NCI-H1930 (cell line): ENCODE results near the gene PTPRM.

Experiments
- DNase-seq, 2 experiments: peaks; one replicate each; lab custom pipeline; 2025; lab: John Stamatoyannopoulos, UW

The PTPRM gene

DNA sequence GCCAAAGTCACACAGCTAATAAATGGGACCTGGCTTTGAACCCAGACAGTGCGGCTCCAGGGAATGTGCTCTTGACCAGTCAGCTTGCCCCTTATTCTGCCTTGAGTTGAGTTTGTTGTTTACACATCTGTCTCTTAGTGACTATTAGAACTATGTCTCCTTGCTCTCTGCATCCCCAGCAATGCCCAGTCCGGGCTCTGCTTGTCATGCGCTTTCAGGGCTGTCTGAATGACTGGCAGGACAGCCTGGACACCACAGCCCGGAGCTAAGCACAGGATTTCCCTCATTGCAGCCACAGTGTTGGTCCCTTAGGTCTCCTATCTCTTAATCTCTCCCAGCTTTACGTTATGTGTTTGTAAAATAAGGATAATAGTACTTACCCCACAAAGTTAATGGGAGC lies 795.7 kb downstream of the PTPRM start:
- DNase-seq, result no peak

DNA sequence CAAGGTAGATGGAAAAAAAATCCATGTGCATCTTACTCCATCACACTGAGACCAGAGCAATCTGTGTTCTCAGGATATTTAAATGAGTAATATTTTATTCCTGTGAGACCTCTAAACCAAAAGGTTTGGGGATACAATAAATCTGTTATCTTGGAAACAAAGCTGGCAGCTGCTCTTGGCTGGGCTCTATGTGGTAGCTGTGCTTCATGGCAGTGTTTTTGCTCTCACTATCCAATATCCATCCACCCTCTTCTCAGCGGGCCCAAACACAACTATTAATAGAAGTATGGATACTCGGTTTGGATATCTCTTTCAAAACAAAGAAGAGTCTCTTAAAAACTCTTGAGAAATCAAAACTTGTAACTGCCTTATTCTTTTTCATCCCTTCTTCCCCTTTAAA lies 797.3 kb downstream of the PTPRM start:
- no peak for DNase-seq

- no peak for DNase-seq
Observed at GRCh38 chr18:8365006-8365405, 797.9 kb downstream of the PTPRM start.

GRCh38 chr18:8365528-8365927 lies 798.4 kb downstream of the PTPRM start:
- DNase-seq, result no peak

DNA sequence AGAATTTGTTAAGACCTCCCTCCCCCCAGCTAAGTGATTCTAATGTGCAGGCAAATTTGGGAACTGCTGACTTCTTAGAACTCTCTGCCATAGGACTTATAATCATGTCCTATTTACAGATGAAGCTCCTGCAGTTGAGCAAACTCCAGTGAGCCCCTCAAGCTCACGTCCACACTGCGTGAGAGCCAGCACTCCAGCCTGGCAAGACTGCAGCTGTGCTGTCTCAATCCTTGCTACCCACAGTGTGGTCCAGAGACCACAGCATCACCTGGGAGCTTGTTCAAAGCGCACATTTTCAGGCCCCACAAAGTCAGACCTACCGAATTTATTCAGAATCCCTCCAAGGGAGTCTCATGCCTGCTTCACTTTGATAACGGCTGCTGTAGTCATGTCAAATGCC lies 799.0 kb downstream of the PTPRM start:
- DNase-seq, result no peak

DNA sequence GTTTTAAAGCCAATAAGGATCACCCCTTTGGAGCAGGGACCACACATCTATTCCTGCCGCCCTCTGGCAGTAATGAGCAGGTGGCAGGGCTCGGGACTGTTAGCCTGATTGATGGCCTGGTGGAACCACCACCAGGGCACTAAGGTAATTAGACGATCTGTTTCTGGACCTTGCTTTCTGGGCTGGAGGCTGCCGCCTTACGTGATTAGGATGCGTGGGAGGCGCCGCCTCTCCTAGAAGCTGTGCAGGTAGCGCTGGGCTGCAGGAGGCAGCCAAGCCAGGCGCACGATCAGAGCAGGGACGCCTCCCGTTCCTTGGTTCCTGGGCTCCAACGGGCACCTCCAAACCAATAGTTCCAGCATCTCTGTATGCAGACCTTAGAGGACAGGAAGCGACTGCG lies 799.5 kb downstream of the PTPRM start:
- no peak for DNase-seq

- no peak for DNase-seq
Observed at GRCh38 chr18:8367217-8367988, 800.3 kb downstream of the PTPRM start.

DNA sequence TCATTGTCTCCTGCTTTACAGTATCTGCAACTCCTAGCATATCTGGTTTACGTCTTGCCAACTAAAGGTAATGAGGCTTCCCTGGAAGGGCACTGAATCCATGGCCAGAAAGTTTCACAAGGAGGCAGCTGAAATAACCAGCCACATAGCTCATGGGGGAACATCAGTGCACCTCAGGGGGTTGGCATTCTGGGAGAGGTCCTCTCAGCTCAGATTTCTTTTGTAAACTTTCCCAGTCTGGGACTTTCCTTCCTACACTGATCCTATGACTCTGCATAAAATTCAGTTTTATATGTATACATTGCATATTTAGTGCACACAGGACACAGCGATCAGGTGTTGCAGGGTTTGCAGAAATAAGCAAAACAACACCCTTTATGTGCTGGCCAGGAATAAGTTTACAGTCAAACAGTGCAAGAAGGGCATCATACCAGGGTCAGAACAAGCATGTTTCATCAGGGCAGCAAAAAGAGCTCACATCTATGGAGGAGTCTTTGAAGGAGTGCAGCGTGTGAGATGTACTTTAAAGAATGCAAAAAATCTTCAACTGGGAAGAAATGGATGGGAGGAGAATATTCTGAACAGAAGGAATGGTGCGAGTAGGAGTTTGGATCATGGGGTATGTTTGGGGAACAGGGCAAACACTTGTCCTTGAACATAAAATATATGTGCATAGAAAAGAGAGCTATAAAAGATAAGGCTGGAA lies 801.5 kb downstream of the PTPRM start:
- DNase-seq, result no peak

GRCh38 chr18:8373486-8373885 lies 806.4 kb downstream of the PTPRM start:
- DNase-seq, result no peak

GRCh38 chr18:8374676-8375075 lies 807.6 kb downstream of the PTPRM start:
- DNase-seq, result no peak

GRCh38 chr18:8375249-8375648 lies 808.1 kb downstream of the PTPRM start:
- no peak for DNase-seq

DNA sequence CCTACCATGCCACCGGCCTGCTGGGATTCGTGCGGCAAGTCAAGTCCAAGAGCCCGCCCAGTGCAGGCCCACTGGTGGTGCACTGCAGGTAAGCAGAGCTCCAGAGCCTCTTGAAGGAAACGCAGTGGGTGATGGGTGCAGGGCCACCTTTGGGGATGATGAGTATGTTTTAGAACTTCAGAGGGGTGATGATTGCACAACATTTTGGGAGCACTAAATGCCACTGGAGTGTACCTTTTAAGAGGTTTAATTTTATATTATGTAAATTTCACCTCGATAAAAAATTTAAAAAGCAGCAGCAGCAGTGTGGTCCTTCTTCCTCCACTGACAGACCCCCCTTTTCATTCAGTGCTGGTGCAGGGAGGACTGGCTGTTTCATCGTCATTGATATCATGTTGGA lies 809.0 kb downstream of the PTPRM start:
- no peak for DNase-seq

GRCh38 chr18:8379187-8379941 lies 812.2 kb downstream of the PTPRM start:
- DNase-seq, result no peak

DNA sequence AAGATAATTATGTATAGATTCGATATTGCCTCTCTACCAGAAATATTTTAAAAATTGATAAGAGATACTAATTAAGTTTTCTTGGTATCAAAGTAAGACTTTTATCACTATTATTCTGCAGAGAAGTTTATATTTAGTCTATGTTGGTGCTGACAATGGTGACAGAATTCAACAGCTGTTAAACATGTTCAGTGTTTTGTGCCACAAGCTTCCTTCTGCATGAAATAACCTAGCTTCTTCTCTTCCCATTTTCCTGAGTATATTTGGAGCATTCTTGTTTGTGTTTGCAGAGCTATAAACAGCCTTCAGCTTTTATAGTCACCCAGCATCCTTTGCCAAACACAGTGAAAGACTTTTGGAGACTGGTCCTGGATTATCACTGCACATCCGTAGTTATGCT lies 812.9 kb downstream of the PTPRM start:
- DNase-seq, result no peak

- no peak for DNase-seq
Observed at GRCh38 chr18:8380926-8381325, 813.8 kb downstream of the PTPRM start.

GRCh38 chr18:8381821-8382459 lies 814.8 kb downstream of the PTPRM start:
- DNase-seq, result no peak

- DNase-seq, result no peak
Observed at GRCh38 chr18:8385400-8385799, 818.3 kb downstream of the PTPRM start.

GRCh38 chr18:8386669-8387380 lies 819.7 kb downstream of the PTPRM start:
- no peak for DNase-seq

DNA sequence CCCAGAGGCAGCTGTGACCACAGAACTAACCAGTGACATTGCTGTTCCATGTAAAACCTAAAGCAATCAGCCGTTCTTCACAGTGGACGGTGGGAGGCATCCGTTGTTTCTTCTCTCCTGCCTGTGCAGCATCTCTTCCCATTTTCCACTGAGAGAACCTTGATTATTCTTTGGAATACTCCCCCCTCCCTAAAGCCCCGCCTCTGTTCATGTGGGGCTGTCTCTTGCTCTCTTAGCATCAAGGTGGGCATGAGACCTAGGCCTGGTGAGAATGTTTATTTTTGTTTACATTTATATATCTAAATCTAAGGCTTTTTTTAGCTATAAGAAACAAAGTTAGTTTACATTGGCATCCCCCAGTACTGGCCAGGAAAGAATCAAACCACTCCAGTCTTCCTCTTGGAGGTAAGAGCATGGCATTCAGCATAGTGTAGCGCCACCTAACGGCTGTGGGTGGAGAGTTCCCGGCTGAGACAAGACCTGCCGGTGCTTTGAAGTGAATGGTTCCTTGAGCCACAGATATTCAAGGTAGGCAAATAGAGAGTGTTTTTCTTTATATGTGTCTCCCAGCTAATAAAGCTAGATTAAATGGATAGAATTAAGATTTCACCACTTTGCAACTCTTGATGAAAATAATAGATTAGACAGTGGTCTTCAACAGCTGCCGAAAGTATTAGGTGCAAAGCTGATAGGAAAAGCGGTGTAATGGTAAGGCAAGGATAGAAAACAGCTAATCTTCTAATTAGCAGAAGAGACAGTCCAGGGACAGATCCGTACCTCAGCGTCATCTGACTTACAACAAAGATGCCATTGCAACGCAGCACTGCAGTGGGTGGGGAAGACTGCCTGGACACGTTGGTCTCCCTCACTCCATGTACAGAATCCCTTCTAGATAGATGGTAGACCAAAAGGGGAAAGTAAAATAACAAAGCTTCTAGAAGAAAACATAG lies 822.5 kb downstream of the PTPRM start:
- DNase-seq, result peak; percentile 31 to 41

- no peak for DNase-seq
Observed at GRCh38 chr18:8391068-8391467, 824.0 kb downstream of the PTPRM start.

DNA sequence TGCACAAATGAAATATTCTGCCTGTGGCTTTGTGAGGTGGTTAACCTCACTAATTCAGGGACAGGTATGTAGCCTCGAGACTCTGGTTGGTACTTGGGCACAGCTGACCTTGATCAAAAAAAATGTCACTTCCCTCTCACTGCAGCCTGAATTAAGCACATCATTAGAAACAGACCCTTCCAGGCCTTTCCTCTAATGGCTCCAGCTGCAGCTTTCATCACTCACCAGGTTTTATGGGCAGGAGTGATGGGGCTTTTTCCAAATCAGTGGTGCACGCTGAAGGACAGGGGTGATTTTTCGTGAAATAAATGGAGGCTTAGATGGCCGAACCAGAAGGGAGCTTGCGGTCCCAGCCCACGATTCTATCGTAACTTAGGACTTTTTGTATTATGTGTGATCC lies 829.1 kb downstream of the PTPRM start:
- no peak for DNase-seq
